CD4-positive, alpha-beta T cell treated with Interleukin-10 for 1 hour (primary cell): ENCODE measurements around the gene RABAC1.
"Not testable (repeated sequence)": the region's sequence is repeated elsewhere in the genome, so short reads cannot be mapped to it uniquely, and the experiment has no call there.

Source experiments
- DNase-seq: peaks from one replicate; pipeline ENCODE4 v3.0.0-alpha.2; 2020

Gene RABAC1, protein sequence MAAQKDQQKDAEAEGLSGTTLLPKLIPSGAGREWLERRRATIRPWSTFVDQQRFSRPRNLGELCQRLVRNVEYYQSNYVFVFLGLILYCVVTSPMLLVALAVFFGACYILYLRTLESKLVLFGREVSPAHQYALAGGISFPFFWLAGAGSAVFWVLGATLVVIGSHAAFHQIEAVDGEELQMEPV

GRCh38 chr19:41959056-41960053 is at the start of gene RABAC1:
RABAC1 (minus strand) TSS chr19:41959321; CDS start chr19:41959292, 29 bp downstream.
- DNase-seq = peak; percentile 90

DNA sequence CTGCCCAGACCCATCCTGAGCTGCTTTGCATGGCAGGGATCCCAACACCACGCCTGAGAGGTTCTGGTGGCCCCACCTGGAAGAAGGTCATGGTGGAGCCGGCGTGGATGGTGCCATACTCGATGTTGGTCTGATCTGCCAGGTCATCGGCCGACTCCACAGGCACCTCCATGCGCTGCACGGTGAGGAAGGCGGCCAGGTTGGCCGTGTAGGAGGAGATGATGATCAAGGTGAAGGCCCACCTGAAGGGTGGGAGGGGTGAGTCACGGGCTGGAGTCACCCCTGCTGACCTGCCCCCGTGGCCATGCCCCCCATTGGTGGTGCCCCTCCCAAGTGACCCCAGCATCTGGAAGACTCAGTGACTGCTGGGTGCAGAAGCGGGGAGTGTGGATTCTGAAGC is 47.4 kb upstream of the RABAC1 start:
- no peak for DNase-seq

DNA sequence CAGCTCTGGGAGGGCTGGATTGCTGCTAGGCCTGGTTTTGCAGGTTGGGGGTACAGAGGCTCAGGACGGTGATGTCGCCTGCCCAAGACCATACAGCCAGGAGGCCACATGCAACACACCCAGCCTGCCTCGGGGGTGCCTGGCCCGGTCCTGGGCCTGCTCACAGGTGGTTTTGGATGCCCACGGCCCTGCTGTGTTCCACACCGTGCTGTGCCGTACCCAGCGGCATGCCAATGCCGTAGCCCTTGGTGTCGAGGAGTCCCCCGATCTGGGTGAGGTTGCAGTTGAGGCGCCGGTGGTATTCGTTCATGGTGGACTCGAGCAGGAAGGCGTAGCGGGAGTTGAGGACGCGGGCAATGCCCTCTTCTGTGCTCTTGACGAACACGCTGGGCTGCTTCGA is 46.4 kb upstream of the RABAC1 start:
- no peak for DNase-seq

GRCh38 chr19:42003506-42004294 is 44.6 kb upstream of the RABAC1 start:
- DNase-seq = no peak

- no peak for DNase-seq
Observed at GRCh38 chr19:41999878-42000208, 40.7 kb upstream of the RABAC1 start.

DNA sequence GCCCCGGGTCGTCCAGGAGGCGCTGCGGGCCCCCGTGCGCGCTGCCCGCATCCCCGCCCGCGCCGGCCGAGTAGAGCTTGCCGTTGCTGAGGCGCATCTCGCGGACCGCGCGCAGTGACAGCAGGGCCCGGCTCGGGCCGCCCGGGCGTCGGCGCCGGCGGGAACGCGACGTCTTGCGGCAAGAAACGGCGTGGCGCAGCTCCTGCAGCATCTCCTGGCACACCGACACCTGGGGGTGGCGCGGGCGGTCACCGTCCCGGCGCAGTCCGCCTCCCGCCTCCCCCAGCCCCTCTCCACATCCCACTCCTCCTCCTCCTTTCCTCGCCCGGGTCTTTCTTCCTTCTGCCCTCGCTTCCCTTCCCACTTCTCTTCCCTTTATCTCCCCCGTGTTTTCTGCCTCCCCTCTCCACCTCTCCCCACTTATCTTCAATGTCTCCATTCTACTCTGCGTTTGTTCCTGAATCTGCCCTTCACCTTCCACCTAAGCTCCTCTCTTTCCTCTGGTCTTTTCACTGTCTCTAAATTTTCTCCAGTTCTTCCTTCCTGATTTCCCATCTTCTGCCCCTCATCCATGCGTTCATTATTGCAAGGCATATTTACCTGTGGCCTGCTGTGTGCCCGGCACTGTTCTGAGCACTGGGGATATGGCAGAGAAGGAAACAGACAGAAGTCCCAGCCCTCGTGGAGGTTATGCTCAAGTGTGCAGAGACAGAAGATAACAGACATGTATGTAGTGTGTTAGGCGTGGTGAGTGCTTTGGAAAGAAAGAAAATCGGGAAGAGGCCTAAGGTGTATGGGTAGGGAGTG is 40.2 kb upstream of the RABAC1 start:
- DNase-seq = no peak

DNA sequence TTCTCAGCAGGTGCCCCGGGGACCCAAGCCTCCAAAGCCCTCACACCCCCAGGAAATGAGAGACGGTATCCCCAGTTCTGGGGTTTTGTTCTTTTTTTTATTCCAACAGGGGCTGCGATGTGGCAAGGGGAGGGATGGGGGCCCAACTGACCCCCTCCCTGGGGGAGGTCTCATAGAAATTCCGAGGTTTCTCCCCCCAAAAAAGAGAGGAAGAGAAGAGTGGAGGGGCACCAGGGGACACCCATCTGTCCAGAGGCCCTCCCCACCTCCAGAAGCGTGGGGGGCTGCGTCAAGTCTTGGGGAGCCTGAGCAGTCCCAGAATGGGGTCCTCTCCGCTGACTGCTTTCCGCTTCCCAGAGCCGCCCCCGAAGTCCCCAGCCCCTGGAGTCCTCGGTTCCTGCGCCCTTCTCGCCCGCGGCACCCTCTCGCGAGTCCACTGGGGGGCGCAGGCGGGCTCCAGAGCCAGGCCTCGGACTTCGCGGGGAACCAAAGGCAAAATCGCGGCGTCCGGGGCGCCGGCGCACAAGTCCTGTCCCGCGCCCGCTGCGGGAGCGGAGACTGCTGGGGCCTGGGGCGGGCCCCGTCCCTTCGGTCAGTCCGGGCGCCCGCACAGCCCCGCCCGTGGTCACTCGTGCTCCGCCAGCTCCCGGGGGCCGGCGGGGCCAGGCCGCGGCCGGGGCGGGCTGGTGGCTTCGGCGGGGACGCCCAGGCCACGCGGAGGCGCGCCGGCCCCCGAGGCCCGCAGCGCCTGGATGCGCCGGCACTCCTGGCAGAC is 39.3 kb upstream of the RABAC1 start:
- no peak for DNase-seq

- DNase-seq = no peak
Observed at GRCh38 chr19:41997851-41998229, 38.7 kb upstream of the RABAC1 start.

DNA sequence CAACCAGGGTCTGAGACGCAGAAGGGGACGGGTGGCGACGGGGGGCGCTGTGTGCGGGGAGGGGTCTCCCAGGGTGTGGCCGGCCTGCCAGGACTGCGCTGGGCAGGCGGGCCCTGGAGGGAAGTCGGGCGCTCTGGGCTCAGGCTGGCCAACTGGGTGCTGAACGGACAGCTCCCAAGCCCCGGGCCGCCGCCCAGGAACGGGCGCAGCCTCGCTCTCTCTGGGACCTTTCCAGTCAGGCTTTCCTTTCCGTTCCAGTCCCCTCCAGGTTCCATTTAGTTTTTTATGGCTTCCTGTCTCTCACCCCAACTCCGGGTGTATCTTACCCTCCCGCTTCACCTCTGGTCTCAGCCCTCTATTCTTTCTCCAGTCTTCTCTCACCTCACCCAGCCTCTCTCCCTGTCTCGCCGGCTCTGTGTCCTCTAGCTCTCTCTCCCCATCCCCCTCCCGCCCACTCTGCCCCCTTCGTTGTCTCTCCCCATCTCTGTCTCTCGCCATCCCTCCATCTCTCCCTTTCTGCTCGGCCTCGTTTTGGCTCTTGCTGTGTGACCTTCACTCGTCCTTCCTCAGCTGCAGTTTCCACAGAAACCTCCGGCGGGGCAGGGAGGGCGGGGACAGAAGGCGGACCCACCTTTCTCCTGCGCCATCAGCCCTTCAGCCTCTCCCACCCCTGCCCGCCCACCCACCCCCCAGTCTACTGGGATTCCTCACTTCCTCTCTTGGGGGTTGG is 38.2 kb upstream of the RABAC1 start:
- peak; percentile 32 for DNase-seq

GRCh38 chr19:41995959-41996797 is 37.1 kb upstream of the RABAC1 start:
- no peak for DNase-seq

DNA sequence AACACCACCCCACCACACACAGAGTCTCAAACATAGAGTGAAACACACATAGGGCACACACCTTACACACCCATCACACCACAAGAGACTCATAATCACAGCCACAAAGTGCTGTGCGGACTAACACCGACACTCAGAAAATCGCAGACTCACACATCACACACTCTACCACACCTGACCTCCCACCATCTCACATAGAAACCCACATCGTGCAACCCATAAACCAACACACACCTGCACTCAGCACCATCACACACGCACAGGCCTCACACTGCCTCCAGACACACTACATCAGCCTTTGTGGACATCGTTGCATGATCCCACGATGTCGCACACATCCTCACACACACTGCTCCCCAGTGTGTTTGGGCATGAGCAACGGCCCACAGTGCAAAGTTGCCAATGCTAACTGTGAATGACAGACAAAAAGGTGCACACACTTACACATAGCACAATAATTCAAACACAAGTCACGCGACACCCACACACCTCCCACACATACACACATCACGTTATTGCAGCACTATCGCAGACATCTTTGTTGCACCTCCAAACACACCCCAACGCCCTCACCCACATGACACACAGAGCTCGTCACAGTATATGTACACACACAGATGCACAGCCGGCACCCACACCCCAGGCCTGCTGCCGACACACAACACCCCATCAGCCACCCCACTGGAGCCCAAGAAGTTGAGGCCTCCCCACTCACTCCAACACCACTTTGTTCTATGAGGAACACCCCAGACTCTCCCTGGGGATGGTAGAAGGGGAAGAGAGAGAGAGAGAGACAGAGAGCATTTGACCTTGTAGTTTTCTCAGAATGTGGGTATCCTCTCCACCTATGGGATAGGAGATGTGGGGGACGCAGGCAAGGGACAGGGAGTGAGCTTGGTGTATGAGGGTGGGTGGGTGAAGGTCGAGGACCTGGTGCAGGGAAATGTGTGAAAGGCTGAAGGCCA is 36.2 kb upstream of the RABAC1 start:
- no peak for DNase-seq

DNA sequence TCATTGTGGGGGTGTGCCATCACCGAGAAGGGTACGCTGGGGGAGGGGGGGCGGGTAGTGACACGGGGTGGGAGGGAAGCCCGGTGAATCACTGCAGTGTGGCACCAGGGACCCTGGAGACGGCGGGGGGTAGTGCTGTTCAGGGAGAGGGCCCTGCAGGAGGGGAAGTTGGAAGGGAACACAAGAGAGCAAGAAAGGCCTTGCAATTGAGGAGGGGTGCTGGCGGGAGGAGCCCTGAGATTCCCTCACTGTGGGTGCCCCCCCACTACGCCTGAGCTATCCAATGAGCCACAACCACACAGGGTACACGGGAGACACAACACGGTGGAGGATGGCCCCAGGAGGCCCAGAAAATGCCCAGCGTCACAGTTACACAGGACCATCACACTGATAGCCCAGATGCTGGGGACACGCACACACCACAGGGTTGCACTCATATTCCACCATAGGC is 35.4 kb upstream of the RABAC1 start:
- no peak for DNase-seq

DNA sequence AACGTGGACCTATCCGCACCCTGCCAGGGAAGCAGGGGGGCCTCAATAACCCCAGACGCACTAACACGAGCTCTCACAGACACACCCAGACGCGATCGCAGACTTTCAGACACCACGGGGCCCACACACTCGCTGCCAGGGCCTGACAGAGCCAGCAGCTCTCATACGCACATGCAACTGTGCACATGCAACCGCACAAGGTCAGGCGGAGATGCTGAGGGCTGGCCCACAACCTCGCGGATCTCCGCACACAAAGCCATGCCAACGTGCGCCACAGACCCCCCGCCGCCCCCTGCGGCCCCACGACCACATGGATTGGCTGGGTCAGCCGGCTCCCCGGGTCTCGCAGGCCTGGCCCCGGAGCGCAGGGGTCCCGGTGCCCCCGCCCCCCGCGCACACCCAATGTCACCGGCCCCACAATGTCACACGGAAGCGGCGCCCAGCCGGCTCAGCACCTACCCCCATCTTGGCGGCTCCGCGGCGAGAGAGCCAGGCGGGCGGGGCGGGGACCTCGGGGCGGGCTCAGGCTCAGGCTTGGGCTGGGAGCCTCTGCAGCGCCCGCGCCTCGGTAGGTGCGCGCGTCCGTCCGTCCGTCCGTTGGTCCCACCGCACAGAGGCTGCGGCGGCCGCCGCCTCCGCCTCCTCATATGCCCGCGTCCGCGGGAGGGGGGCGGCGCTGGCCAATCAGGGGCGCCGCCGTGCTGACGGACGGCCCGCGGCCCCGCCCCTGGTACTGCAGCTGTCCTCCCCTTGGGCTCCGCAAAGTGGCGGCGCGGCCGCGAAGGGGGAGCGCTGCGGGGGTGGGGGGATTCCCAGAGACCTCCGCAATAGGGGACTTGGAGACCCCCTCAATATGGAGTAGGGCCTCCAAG is 34.7 kb upstream of the RABAC1 start, which contains the start of gene ATP1A3:
TSS of gene ATP1A3 (minus strand) at position 619 of the 872 bp plus-strand sequence. CDS start at position 465, 154 bp downstream.
- DNase-seq = peak; percentile 72

DNA sequence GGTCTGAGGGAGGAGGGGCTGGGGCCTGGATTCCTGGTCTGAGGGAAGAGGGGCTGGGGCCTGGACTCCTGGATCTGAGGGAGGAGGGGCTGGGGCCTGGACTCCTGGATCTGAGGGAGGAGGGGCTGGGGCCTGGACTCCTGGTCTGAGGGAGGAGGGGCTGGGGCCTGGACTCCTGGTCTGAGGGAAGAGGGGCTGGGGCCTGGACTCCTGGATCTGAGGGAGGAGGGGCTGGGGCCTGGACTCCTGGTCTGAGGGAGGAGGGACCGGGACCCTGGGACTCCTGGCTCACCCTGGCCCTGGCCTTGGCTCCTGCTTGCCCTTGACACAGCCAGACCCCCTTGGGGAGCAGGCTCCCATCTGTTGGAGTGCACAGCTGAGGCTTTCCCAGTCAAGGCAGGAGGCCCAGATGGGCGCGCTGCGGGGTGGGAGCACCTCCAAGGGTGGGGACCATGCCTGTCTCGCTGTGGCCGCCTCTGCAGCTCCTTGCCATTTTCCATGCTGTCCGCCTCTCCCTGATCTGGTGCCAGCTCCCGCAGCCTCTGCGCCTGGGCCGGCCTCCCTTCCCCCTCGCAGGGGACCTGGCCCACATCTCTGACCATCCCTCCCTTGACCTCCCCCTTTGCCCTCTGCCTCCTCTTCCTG is 32.9 kb upstream of the RABAC1 start:
- DNase-seq = not testable (repeated sequence)

DNA sequence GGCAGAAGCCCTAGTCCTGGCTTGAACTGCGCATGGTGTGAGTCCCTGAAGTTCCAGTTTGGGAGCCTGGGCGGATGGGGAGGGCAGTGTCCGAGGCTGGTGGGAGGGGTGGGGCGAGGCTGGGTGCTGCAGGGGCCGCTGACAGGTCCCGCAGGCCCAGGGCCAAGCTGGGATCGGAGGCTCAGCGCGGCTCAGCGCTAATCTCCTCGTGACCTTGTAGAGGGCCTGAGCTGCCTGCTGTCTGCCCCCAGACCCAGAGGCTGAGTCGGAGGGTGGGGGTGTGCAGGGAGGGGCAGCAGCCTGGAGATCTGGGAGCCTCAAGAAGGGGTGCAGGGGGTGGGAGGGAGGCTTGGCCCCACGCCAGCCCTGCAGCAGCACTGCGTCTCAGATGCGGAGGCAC is 31.9 kb upstream of the RABAC1 start:
- DNase-seq = no peak

- DNase-seq = no peak
Observed at GRCh38 chr19:41990615-41991014, 31.5 kb upstream of the RABAC1 start.

- DNase-seq = no peak
Observed at GRCh38 chr19:41990028-41990427, 30.9 kb upstream of the RABAC1 start.
